HFFc6 (cell line): ENCODE measurements around the gene IRGC. TPM values are rescaled to one million over a fixed set of nuclear protein-coding genes. Genes with fewer than 3 reads are reported as not detected.
A peak's percentile ranks its signal among the peaks of the same experiment; 100 is the strongest.

Experiments
- DNase-seq: peaks from one replicate; pipeline ENCODE4 v3.0.0-alpha.2; 2018
- H3K27ac Mint-ChIP-seq: 2 replicates; pipeline ENCODE4 v1.8.0; 2020; ENCODE audit warnings: mild to moderate bottlenecking, mixed read lengths
- H3K27me3 Mint-ChIP-seq: 2 replicates; pipeline ENCODE4 v1.8.0; 2021; ENCODE audit warnings: mild to moderate bottlenecking, moderate library complexity, mixed read lengths; ENCODE audit not compliant: insufficient read depth
- H3K36me3 Mint-ChIP-seq: 2 replicates; pipeline ENCODE4 v1.8.0; 2021; ENCODE audit warnings: low read depth, mixed read lengths
- H3K4me1 Mint-ChIP-seq: 2 replicates; pipeline ENCODE4 v1.8.0; 2020; ENCODE audit warnings: low read depth, mixed read lengths
- H3K4me3 Mint-ChIP-seq: 2 replicates; pipeline ENCODE4 v1.8.0; 2020; ENCODE audit warnings: mild to moderate bottlenecking, moderate library complexity, mixed read lengths
- H3K9me3 Mint-ChIP-seq: 2 replicates; pipeline ENCODE4 v1.8.0; 2020; ENCODE audit warnings: mild to moderate bottlenecking, mixed read lengths
- CTCF ChIP-seq: fragments of 200-600 bp; sonication (generic); IDR thresholded peaks from 2 replicates; pipeline ENCODE4 v1.5.0; 2021; ENCODE audit warnings: antibody characterized with exemption, mild to moderate bottlenecking
- total RNA-seq, 6 experiments: library from RNA; stranded (reverse); fragmentation: NEBNext Ultra II Directional; extraction: Animal tissue kit (Norgen Biotek cat#: 25700); gene quantifications; 2 replicates in 1 of 6; 3 replicates in 5 of 6; pipeline ENCODE4 v1.2.3, GENCODE V29; 2021

The IRGC gene
- total RNA-seq, 6 experiments from 2014 or later: not detected

GRCh38 chr19:43741075-43741825 is 25.4 kb downstream of the IRGC start:
- H3K4me1 Mint-ChIP-seq: peaks cover 52% of the 10 kb centered on the region
- no peak for DNase-seq
- no peaks in the 10 kb centered on the region for H3K9me3 Mint-ChIP-seq
- peaks cover 40% of the 10 kb centered on the region for H3K36me3 Mint-ChIP-seq
- TF ChIP-seq CTCF: no peak
- H3K27ac Mint-ChIP-seq: no peak overlapping the region
- H3K4me3 Mint-ChIP-seq: no peak overlapping the region
- H3K27me3 Mint-ChIP-seq: peaks cover under 1% of the 10 kb centered on the region

- no peaks in the 10 kb centered on the region; the same call in 1 of the 2 replicates for H3K27me3 Mint-ChIP-seq
Observed at GRCh38 chr19:43743059-43743458, 27.2 kb downstream of the IRGC start.

GRCh38 chr19:43747557-43748204 is 31.8 kb downstream of the IRGC start:
- DNase-seq: no peak
- TF ChIP-seq CTCF: no peak

More at GRCh38 chr19:43743059-43743458, 27.2 kb downstream of the IRGC start:
- DNase-seq: peak; percentile 87
- Mint-ChIP-seq H3K27ac (peak overlapping the region; percentile 86), H3K36me3 (peaks cover 39% of the 10 kb centered on the region), H3K4me1 (peaks cover 47% of the 10 kb centered on the region), H3K9me3 (no peaks in the 10 kb centered on the region), H3K4me3 (no peak overlapping the region)
- TF ChIP-seq CTCF: no peak

GRCh38 chr19:43748205-43748594 is 32.3 kb downstream of the IRGC start:
- H3K4me3 Mint-ChIP-seq: no peak overlapping the region
- peaks cover 48% of the 10 kb centered on the region for H3K36me3 Mint-ChIP-seq
- TF ChIP-seq CTCF: no peak
- DNase-seq: no peak
- H3K27ac Mint-ChIP-seq: no peak overlapping the region
- H3K4me1 Mint-ChIP-seq: peaks cover 45% of the 10 kb centered on the region
- no peaks in the 10 kb centered on the region for H3K9me3 Mint-ChIP-seq
- H3K27me3 Mint-ChIP-seq: peaks cover 1% of the 10 kb centered on the region; the same call in 1 of the 2 replicates

More at GRCh38 chr19:43747557-43748204, 31.8 kb downstream of the IRGC start:
- no peaks in the 10 kb centered on the region for H3K9me3 Mint-ChIP-seq
- H3K27ac Mint-ChIP-seq: no peak overlapping the region
- no peaks in the 10 kb centered on the region; the same call in 1 of the 2 replicates for H3K27me3 Mint-ChIP-seq
- peaks cover 45% of the 10 kb centered on the region for H3K4me1 Mint-ChIP-seq
- no peak overlapping the region for H3K4me3 Mint-ChIP-seq
- H3K36me3 Mint-ChIP-seq: peaks cover 47% of the 10 kb centered on the region

- Mint-ChIP-seq H3K27ac (no peak overlapping the region), H3K36me3 (peaks cover 46% of the 10 kb centered on the region), H3K9me3 (no peaks in the 10 kb centered on the region), H3K4me3 (no peak overlapping the region), H3K4me1 (peaks cover 43% of the 10 kb centered on the region), H3K27me3 (peaks cover 1% of the 10 kb centered on the region; the same call in 1 of the 2 replicates)
- TF ChIP-seq CTCF: no peak
- no peak for DNase-seq
Observed at GRCh38 chr19:43748685-43749084, 32.8 kb downstream of the IRGC start.
